Pancreas (tissue), 10 donors: ENCODE measurements around the gene GDAP2. TPM values are rescaled to one million over a fixed set of nuclear protein-coding genes. Genes with fewer than 3 reads are reported as not detected.

Experiments used
- ATAC-seq, 4 donors: fragments of 200-7000 bp; cut with Tn5 transposase; one replicate each; pipeline versions ENCODE4 v1.8.0 to v1.9.1; 2020; ENCODE audit warnings: mild to moderate bottlenecking in 4 of 4, moderate library complexity in 4 of 4
- DNase-seq, 6 donors: peaks; one replicate each; pipeline ENCODE4 v3.0.0-alpha.2; 2020
- FAIRE-seq: peaks from 2 replicates; lab custom pipeline; 2012; peaks lifted over from hg19 to GRCh38; lab: Jason Lieb, UNC
- H3K27ac ChIP-seq, 4 donors: fragments of 200-600 bp; sonication (generic); 1 replicate in 3 of 4; 2 replicates in 1 of 4; pipeline versions ENCODE4 v1.5.0 to v1.8.0; 2020
- H3K27me3 ChIP-seq, 4 donors: fragments of 200-600 bp; one replicate each; pipeline ENCODE4 v1.8.0; 2021
- H3K36me3 ChIP-seq, 3 donors: fragments of 200-600 bp; sonication (generic) in 1 of 3; one replicate each; pipeline versions ENCODE4 v1.5.0 to v1.8.0; 2020 to 2021
- H3K4me1 ChIP-seq, 3 donors: fragments of 200-600 bp; one replicate each; pipeline ENCODE4 v1.8.0; 2021
- H3K4me3 ChIP-seq, 4 donors: fragments of 200-600 bp; sonication (generic) in 2 of 4; one replicate each; pipeline versions ENCODE4 v1.5.0 to v1.8.0; 2020 to 2021
- H3K9me3 ChIP-seq, 4 donors: fragments of 200-600 bp; one replicate each; pipeline ENCODE4 v1.8.0; 2021
- CTCF ChIP-seq, 4 donors: fragments of 200-600 bp; sonication (generic) in 3 of 4; IDR thresholded peaks; one replicate each; pipeline versions ENCODE4 v1.5.0 to v1.8.0; 2021; ENCODE audit warnings: antibody characterized with exemption in 4 of 4
- WGBS, 2 donors: extraction: QIAGEN DNeasy Blood & Tissue Kit; methylation state at CpG; one replicate each; pipeline ENCODE4 v1.1.7; 2013; 5-methylcytosine and 5-hydroxymethylcytosine counted together
- intact Hi-C, 3 donors: fragments of 100-400 bp; cut with DNase I; formaldehyde crosslinking; loops; one replicate each; pipeline versions ENCODE4 v1.11.1 to v1.14.2; 2022
- polyA plus RNA-seq, 2 donors: library from polyadenylated mRNA; stranded (reverse); fragments of 200-250 nt; gene quantifications; one replicate each; pipeline ENCODE4 v1.2.3, GENCODE V29; 2013
- total RNA-seq, 6 donors: library from RNA; stranded (reverse); fragmentation: NEBNext Ultra II Directional in 4 of 6; extraction: Animal tissue kit (Norgen Biotek cat#: 25700) in 4 of 6; gene quantifications; one replicate each; pipeline versions ENCODE4 v1.2.1 to v1.2.4, GENCODE V29; 2021 to 2023
- donor health status: healthy with polysubstance abuse.
- donor health status: DM: no; HTN: no; CAD: no; lungs with moderate emphysema.
- donor health status: DM: no; HTN: no; CAD: no.
- donor health status: control.
- donor health status: control.
- donor health status: Bipolar disorder and iron deficiency.
- donor health status: DM: yes; HTN: yes; CAD: no.
- donor health status: DM: no; HTN: no; CAD: no.
- donor health status: DM: no; HTN: no; CAD: no.
- donor health status: DM: yes; HTN: yes; CAD: no.

The GDAP2 gene
- total and polyA plus RNA-seq, 8 donors = 2.0 to 24.1 (median 14.7) TPM

- FAIRE-seq (no peak), DNase-seq (no peak), ATAC-seq (no peak)
- peaks cover 0 to 40% (median 6%) of the 10 kb centered on the region in 3 donors for H3K36me3 ChIP-seq
- no peak overlapping the region for H3K4me3 ChIP-seq
- no peak overlapping the region for H3K27ac ChIP-seq
- intact Hi-C loops = no loop called here
- no peaks in the 10 kb centered on the region for H3K9me3 ChIP-seq
- no peaks in the 10 kb centered on the region for H3K4me1 ChIP-seq
- no peaks in the 10 kb centered on the region for H3K27me3 ChIP-seq
- no peak for TF ChIP-seq CTCF (IDR thresholded peaks at IDR 0.05)
These were observed 10.0 kb downstream of the GDAP2 start for GRCh38 chr1:117919376-117919775.

DNA sequence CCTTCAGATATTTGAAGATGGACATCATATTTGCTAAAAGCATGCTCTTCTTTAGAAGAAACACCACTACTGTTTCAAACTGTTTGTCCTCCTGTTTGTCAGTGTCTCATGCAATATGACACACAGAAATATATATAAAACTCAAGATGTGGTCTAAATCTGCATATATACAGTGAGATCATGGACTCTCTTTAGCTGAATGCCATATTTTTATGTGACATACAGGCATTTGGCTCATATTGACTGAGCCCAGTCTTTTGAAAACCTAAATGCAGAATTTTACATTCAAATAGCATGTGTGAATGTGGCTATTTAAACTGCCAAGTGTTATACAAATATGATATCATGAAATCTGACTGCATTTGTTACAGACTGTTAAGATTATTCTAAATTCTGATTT is 18.4 kb downstream of the GDAP2 start:
- Histone ChIP-seq H3K27me3 (no peaks in the 10 kb centered on the region), H3K9me3 (no peaks in the 10 kb centered on the region), H3K4me3 (no peak overlapping the region), H3K36me3 (peaks cover 2 to 41% (median 3%) of the 10 kb centered on the region in 3 donors), H3K27ac (no peak overlapping the region), H3K4me1 (no peaks in the 10 kb centered on the region)
- TF ChIP-seq CTCF (IDR thresholded peaks at IDR 0.05) = no peak
- FAIRE-seq (no peak), DNase-seq (no peak), ATAC-seq (no peak)
- intact Hi-C loops = no loop called here

GRCh38 chr1:117905019-117905418 is 24.4 kb downstream of the GDAP2 start:
- H3K27me3 ChIP-seq = no peaks in the 10 kb centered on the region
- TF ChIP-seq CTCF (IDR thresholded peaks at IDR 0.05) = no peak
- FAIRE-seq = no peak
- no peak for DNase-seq
- peaks cover 0 to 8% (median 0%) of the 10 kb centered on the region in 3 donors for H3K4me1 ChIP-seq
- H3K27ac ChIP-seq = no peak overlapping the region
- intact Hi-C loops = loop anchor here in 1 of 3 donors (10.0 kb wide), 1 partner anchor 380 kb away; no protein-coding TSS in a partner anchor
- no peaks in the 10 kb centered on the region for H3K9me3 ChIP-seq
- H3K36me3 ChIP-seq = peaks cover 0 to 18% (median 3%) of the 10 kb centered on the region in 3 donors
- H3K4me3 ChIP-seq = no peak overlapping the region
- WGBS, 2 donors = 80 to 88% methylated on average over 2 of the region's 2 CpGs
- no peak for ATAC-seq

DNA sequence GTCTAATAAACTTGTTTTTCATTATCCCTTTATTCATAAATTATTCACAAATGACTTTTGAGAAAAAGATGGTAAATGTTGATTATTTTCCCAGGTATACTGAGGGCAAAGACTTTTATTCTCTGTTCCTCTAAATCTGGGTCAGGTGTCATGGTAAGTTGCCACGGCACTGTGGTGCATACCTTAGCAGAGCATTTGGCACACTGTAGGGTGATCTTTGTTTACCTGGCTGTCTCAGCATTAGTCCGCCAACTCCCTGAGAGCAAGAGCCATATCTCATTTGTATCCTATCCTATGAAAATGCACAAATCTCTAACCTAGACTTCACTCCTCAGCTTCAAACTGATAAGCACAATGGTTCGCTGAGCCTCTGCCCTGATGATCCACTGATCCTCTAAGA is 24.9 kb downstream of the GDAP2 start:
- no peak overlapping the region for H3K27ac ChIP-seq
- intact Hi-C loops = loop anchor here in 1 of 3 donors (10.0 kb wide), 1 partner anchor 380 kb away; no protein-coding TSS in a partner anchor
- no peak for TF ChIP-seq CTCF (IDR thresholded peaks at IDR 0.05)
- WGBS, 2 donors = 79 to 83% methylated on average over 3 of the region's 3 CpGs
- peaks cover 0 to 18% (median 3%) of the 10 kb centered on the region in 3 donors for H3K36me3 ChIP-seq
- DNase-seq (no peak), FAIRE-seq (no peak), ATAC-seq (peak in 1 of 4 donors; percentile 25)
- no peak overlapping the region for H3K4me3 ChIP-seq
- no peaks in the 10 kb centered on the region for H3K9me3 ChIP-seq
- H3K27me3 ChIP-seq = no peaks in the 10 kb centered on the region
- peaks cover 0 to 9% (median 0%) of the 10 kb centered on the region in 3 donors for H3K4me1 ChIP-seq

GRCh38 chr1:117902944-117903343 is 26.5 kb downstream of the GDAP2 start:
- Histone ChIP-seq H3K4me1 (peaks cover 0 to 14% (median 0%) of the 10 kb centered on the region in 3 donors), H3K36me3 (peaks cover 3 to 23% (median 4%) of the 10 kb centered on the region in 3 donors), H3K4me3 (no peak overlapping the region), H3K27me3 (no peaks in the 10 kb centered on the region), H3K27ac (no peak overlapping the region), H3K9me3 (no peaks in the 10 kb centered on the region)
- no peak for FAIRE-seq
- 14 to 20% methylated on average over 4 of the region's 4 CpGs for WGBS, 2 donors
- peak in 2 of 4 donors; percentile 13 to 66 for ATAC-seq
- intact Hi-C loops = loop anchor here in 1 of 3 donors (10.0 kb wide), 1 partner anchor 378 kb away; no protein-coding TSS in a partner anchor
- TF ChIP-seq CTCF (IDR thresholded peaks at IDR 0.05) = no peak
- no peak for DNase-seq
